Measurements from ENCODE around the gene COQ8A.
"Not testable (repeated sequence)": the region's sequence is repeated elsewhere in the genome, so short reads cannot be mapped to it uniquely, and the experiment has no call there.

COQ8A gene

DNA sequence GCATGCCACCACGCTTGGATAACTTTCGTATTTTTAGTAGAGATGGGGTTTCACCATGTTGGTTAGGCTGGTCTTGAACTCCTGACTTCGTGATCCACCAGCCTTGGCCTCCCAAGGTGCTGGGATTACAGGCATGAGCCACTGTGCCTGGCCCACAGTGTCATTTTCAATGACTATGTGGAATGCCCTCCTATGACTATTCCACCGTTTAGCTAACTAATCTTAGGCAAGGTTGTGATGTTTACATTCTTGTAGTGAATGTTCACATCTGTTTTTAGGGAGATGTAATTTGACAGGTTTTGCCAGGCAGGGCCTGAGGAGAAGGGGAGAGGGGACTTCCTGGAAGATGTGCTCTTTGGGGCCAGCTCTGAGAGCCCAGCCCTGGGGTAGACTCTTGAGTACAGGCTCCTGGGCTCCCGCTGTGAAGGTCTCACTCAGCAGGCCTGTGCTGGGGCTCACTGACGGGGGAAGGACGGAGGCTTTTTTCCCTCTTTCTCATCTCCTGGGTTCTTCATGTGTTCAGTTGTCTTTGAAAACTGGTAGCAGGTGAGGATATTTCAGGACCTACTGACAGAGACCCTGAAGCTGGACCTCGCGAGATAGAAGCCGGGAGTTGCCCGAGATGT is 13.2 kb downstream of the COQ8A start:
- Mint-ChIP-seq H3K9me3 (peaks cover 8% of the 10 kb centered on the region), H3K36me3 (ENCODE audit: low read depth) (peaks cover 11% of the 10 kb centered on the region), H3K27ac (no peak overlapping the region), H3K4me1 (peaks cover 12% of the 10 kb centered on the region), H3K27me3 (no peaks in the 10 kb centered on the region), H3K4me3 (no peak overlapping the region)
- ATAC-seq (no peak), DNase-seq (no peak)

DNA sequence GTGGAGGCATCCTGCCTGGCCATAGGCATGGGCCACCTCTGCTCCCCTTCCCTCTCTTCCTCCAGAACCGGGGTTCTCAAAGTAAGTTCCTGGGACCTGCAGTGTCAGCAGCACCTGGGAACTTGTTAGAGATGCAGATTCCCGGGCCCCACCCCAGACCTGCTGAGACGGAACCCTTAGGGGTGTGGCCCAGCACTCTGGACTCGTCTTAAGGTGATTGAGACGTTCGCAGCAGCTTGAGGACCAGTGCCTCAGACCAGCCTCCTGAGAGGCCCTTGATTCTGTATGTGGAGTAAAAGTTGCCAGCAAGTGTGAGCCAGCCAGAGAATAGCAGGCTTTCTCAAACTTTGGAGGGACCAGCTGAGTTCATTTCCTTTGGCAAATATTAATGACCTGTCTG is 14.2 kb downstream of the COQ8A start:
- Mint-ChIP-seq H3K9me3 (peaks cover 8% of the 10 kb centered on the region), H3K4me3 (no peak overlapping the region), H3K36me3 (ENCODE audit: low read depth) (peaks cover 9% of the 10 kb centered on the region), H3K4me1 (peaks cover 20% of the 10 kb centered on the region), H3K27me3 (no peaks in the 10 kb centered on the region), H3K27ac (no peak overlapping the region)
- ATAC-seq: no peak
- no peak for DNase-seq

DNA sequence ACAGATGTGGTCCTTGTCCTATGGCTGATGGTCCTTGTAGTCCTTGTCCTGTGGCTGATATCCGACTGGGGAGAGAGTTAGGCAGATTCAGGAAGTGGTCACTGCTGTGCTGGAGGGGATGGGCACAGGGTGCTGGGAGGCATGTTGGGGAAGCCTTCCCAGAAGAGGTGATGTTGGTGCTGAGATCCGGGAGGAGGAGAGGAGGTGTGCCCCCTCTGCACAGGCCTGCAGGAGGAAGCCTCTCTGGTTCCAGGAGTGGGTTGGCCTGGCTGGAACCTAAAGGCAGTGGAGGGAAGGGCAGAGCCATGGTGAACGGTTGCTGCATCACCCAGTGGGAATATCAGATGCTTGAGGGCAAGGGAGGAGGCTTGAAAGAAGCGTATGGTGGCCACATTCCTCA is 14.7 kb downstream of the COQ8A start:
- ATAC-seq (no peak), DNase-seq (no peak)
- Mint-ChIP-seq H3K4me3 (no peak overlapping the region), H3K36me3 (ENCODE audit: low read depth) (peaks cover 9% of the 10 kb centered on the region), H3K4me1 (peaks cover 23% of the 10 kb centered on the region), H3K27me3 (no peaks in the 10 kb centered on the region), H3K27ac (no peak overlapping the region), H3K9me3 (peaks cover 8% of the 10 kb centered on the region)

DNA sequence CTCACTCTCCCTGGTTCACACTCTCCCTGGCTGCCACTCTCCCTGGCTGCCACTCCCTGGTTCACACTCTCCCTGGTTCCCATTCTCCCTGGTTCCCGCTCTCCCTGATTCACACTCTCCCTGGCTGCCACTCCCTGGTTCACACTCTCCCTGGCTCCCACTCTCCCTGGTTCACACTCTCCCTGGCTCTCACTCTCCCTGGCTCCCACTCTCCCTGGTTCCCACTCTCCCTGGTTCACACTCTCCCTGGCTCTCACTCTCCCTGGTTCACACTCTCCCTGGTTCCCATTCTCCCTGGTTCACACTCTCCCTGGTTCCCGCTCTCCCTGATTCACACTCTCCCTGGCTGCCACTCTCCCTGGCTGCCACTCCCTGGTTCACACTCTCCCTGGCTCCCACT is 15.8 kb downstream of the COQ8A start:
- H3K27ac Mint-ChIP-seq; H3K9me3 Mint-ChIP-seq; H3K4me3 Mint-ChIP-seq; ATAC-seq; H3K27me3 Mint-ChIP-seq; DNase-seq; H3K36me3 Mint-ChIP-seq (ENCODE audit: low read depth): not testable (repeated sequence)
- peaks cover 25% of the 10 kb centered on the region for H3K4me1 Mint-ChIP-seq

DNA sequence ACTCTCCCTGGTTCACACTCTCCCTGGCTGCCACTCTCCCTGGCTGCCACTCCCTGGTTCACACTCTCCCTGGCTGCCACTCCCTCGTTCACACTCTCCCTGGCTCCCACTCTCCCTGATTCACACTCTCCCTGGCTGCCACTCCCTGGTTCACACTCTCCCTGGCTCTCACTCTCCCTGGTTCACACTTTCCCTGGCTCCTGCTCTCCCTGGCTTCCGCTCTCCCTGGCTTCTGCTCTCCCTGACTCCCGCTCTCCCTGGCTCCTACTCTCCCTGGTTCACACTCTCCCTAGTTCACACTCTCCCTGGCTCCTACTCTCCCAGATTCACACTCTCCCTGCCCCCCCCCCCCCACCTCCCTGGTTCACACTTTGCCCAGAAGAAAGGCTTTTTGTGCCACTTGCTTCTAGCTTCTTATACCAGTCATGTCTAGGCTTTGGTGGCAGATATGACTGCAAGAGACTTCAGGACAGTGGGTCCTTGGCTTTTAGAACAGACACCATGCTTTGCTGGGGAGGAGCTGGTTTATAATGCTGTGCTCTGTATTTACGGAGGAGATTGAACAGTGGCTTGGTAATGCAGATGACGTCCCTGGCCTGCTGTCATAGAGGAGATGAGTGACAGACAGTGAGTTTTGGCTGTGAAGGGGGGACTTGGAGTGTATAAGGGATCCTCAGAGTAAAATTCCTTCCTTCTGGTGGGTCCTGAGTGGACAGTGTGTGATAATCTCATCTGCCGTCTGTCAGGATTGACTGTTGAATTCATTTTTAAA is 17.0 kb downstream of the COQ8A start:
- ATAC-seq (no peak), DNase-seq (no peak)
- Mint-ChIP-seq H3K4me1 (peaks cover 32% of the 10 kb centered on the region), H3K36me3 (ENCODE audit: low read depth) (peaks cover 9% of the 10 kb centered on the region), H3K27me3 (no peaks in the 10 kb centered on the region), H3K4me3 (no peak overlapping the region), H3K9me3 (peaks cover 8% of the 10 kb centered on the region), H3K27ac (no peak overlapping the region)

DNA sequence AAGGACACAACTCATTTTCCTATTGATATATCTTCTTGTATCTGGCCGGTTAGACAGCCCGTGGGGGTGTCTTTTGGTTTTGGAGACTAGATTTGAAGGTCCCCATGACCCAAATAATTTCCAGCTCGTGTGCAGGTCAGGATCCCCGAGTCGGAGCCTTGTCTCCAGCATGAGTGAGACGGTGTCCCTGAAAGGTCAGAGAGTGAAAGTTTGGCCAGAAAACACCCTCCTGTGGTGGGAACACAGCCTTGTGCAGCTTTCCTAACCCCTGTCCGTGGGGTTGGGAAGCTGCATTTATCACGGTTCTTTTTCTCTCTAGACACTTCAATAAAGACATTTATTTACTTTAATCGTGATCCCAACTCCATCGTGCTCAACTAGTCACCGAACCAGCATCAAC is 17.6 kb downstream of the COQ8A start:
- no peak for ATAC-seq

DNA sequence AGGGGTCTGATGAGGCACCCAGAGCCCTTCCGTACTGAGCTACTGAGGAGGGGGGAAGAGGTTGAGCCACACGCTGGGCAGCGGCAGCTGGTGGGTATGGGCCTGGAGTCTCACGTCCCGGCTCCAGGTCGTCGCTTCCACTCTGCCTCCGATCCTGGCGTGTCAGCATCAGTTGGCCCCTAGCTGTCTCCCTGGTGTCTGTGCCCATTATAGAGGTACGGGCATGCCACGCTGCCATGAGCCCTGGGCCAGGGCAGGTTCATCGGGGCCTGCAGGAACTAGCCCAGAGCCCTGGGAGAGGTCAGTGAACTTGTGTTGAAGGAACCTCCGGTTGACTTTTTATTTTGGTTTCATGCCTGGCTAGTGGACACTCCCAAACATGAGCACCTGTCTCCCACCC is 18.2 kb downstream of the COQ8A start:
- Mint-ChIP-seq H3K4me1 (peaks cover 32% of the 10 kb centered on the region), H3K36me3 (ENCODE audit: low read depth) (peaks cover 9% of the 10 kb centered on the region), H3K9me3 (peaks cover 8% of the 10 kb centered on the region), H3K27me3 (no peaks in the 10 kb centered on the region), H3K4me3 (no peak overlapping the region), H3K27ac (no peak overlapping the region)
- DNase-seq: no peak
- no peak for ATAC-seq

More for the DNA sequence above, 17.6 kb downstream of the COQ8A start:
- no peak overlapping the region for H3K27ac Mint-ChIP-seq
- H3K27me3 Mint-ChIP-seq: no peaks in the 10 kb centered on the region
- H3K4me1 Mint-ChIP-seq: peaks cover 32% of the 10 kb centered on the region
- H3K9me3 Mint-ChIP-seq: peaks cover 8% of the 10 kb centered on the region
- H3K4me3 Mint-ChIP-seq: no peak overlapping the region
- peaks cover 9% of the 10 kb centered on the region for H3K36me3 Mint-ChIP-seq (ENCODE audit: low read depth)
- DNase-seq: no peak

DNA sequence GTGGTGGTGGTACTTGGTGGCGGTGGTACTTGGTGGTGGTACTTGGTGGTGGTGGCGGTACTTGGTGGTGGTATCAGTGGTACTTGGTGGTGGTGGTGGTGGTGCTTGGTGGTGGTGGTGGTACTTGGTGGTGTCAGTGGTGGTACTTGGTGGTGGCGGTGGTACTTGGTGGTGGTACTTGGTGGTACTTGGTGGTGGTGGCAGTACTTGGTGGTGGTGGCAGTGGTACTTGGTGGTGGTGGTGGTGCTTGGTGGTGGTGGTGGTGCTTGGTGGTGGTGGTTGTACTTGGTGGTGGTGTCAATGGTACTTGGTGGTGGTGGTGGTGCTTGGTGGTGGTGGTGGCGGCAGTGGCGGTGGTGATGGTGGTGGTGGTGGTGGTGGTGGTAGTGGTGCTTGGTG is 20.2 kb downstream of the COQ8A start:
- ATAC-seq (no peak), DNase-seq (no peak)
- peaks cover 29% of the 10 kb centered on the region for H3K4me1 Mint-ChIP-seq
- H3K4me3 Mint-ChIP-seq: no peak overlapping the region
- H3K27me3 Mint-ChIP-seq: no peaks in the 10 kb centered on the region
- peaks cover 4% of the 10 kb centered on the region for H3K9me3 Mint-ChIP-seq
- H3K27ac Mint-ChIP-seq: no peak overlapping the region
- H3K36me3 Mint-ChIP-seq (ENCODE audit: low read depth): peaks cover 3% of the 10 kb centered on the region

DNA sequence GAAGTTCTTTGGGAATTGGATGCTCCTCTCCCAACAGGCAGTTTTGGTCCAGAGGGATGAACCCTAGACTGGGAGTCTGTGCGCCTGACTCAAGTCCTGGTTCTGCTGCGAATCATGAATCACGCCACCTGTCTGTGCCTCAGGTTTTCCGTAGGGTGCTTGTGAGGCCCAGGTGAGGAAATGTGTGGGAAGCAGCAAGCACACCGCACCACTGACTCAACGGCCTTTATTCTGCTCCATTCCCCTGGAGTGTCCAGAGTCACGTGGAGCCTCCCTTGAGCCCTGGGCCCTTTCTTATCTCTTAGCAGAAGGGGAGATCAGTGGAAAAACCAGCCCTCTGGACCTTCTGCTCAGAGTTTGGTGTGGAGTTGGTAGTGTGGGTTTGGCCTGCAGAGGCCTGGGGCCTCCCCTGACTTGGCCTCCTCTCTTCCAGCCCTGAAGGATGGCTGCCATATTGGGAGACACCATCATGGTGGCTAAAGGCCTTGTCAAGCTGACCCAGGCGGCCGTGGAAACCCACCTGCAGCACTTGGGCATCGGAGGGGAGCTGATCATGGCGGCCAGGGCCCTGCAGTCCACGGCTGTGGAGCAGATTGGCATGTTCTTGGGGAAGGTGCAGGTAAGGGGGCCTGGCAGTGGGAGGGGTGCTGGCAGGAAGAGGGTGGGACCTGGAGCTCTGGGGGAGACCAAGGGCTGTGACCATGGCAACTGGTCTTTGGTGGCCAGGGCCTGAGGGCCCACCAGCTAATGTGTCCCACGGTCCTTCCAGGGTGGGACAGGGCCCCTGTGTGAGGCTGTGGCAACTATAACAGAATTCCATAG is 21.1 kb downstream of the COQ8A start:
- Mint-ChIP-seq H3K4me1 (peaks cover 29% of the 10 kb centered on the region), H3K36me3 (ENCODE audit: low read depth) (peaks cover 3% of the 10 kb centered on the region), H3K27ac (peak overlapping the region; percentile 42), H3K9me3 (peaks cover 4% of the 10 kb centered on the region), H3K4me3 (no peak overlapping the region), H3K27me3 (no peaks in the 10 kb centered on the region)
- DNase-seq: no peak
- ATAC-seq: peak; percentile 55

DNA sequence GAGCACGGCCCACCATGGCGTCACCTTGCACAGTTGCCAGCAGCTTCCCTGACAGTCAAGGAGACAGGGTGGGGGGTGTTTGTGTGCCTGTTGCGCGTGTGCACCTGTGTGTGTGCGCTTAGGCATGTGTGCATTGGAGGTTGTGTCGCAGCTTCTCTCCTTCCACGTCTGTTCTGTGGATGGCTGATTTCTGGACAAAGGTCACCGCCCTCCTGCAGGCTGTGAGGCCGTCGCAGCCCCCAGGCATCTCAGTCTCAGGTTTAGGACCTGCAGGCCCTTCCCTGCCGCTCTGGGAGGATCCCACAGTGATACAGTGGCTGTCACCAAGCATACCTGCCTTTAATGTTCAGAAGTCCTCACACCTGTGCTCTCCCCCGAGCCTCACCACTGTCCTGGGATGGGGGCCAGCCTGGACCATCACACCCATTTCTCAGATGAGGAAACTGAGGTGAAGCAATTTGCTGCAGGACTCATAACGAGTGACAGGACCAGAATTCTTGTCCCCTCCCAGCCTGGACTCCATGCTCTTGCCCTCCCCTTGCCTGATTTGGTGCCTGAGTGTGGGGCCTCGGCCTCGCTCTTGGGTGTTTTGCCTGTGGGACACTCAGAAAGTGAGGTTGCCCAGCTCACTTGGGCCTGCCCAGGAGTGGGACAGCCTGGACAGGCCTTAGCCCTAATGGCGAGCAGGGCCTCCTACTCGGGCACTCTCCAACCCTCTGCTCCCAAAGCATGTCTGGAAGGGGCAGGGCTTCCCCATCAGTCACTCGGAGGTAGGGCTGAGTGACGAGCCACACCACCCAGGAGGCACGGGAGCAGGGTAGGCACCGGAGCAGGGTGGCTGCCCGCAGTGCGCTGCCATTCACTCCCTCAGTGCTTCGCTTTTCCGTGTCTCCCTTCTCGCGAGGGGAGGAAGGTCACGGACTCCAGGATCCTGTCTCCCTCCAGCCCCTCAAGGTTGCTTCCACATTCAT is 22.6 kb downstream of the COQ8A start:
- no peak overlapping the region for H3K4me3 Mint-ChIP-seq
- DNase-seq (no peak), ATAC-seq (no peak)
- H3K36me3 Mint-ChIP-seq (ENCODE audit: low read depth): peaks cover 11% of the 10 kb centered on the region
- no peaks in the 10 kb centered on the region for H3K9me3 Mint-ChIP-seq
- no peak overlapping the region for H3K27ac Mint-ChIP-seq
- H3K27me3 Mint-ChIP-seq: no peaks in the 10 kb centered on the region
- peaks cover 33% of the 10 kb centered on the region for H3K4me1 Mint-ChIP-seq

DNA sequence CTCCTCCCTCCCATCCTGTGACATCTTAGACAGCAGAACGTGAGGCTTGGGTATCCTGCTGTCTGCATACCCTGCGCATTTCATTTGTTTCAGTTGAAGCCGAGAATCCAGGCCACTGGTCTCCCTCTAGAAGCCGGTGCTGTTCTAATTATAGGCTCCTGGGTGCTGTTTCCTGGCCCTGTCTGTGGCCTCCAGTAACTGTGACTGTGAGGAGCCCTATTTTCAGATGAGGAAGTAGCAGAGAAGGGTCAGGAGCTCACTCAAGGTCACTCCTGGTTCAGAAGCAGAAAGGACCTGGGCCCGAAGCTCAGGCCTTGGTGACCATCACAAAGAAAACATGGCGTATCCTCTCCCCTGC is 24.0 kb downstream of the COQ8A start:
- Mint-ChIP-seq H3K9me3 (no peaks in the 10 kb centered on the region), H3K36me3 (ENCODE audit: low read depth) (peaks cover 16% of the 10 kb centered on the region), H3K27ac (peak overlapping the region; percentile 29), H3K27me3 (no peaks in the 10 kb centered on the region), H3K4me1 (peaks cover 27% of the 10 kb centered on the region), H3K4me3 (no peak overlapping the region)
- ATAC-seq: no peak
- no peak for DNase-seq

DNA sequence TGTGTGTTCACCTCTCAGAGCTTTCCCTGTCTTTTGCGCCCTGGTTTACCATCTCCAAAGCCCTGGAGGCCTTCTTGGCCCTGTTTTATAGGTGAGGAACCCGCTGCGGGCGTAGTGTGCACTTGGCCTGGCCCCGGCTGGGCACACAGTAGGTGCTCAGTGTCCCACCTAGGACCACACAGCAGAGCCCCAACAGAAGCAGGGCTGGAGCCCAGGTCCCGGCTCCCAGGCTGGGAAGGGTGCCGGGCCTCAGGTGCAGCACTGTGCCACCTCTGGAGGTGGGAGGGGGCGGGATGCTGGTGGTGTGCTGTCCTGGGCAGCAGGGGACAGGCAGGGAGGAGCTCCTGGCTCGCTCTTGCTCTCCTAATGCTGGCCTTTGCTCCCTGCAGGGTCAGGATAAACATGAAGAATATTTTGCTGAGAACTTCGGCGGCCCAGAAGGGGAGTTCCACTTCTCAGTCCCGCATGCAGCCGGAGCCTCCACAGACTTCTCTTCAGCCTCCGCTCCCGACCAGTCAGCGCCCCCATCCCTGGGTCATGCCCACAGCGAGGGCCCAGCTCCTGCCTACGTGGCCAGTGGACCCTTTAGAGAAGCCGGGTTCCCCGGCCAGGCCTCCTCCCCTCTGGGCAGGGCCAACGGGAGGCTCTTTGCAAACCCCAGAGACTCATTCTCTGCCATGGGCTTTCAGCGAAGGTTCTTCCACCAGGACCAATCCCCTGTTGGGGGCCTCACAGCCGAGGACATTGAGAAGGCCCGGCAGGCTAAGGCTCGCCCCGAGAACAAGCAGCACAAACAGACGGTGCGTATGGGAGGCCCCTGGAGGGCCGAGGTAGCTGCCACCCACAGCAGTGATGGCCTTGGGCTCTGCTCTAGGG is 24.8 kb downstream of the COQ8A start:
- DNase-seq (no peak), ATAC-seq (no peak)
- H3K36me3 Mint-ChIP-seq (ENCODE audit: low read depth): peaks cover 23% of the 10 kb centered on the region
- H3K27ac Mint-ChIP-seq: no peak overlapping the region
- no peaks in the 10 kb centered on the region for H3K27me3 Mint-ChIP-seq
- H3K4me1 Mint-ChIP-seq: peaks cover 21% of the 10 kb centered on the region
- H3K4me3 Mint-ChIP-seq: no peak overlapping the region
- H3K9me3 Mint-ChIP-seq: no peaks in the 10 kb centered on the region

DNA sequence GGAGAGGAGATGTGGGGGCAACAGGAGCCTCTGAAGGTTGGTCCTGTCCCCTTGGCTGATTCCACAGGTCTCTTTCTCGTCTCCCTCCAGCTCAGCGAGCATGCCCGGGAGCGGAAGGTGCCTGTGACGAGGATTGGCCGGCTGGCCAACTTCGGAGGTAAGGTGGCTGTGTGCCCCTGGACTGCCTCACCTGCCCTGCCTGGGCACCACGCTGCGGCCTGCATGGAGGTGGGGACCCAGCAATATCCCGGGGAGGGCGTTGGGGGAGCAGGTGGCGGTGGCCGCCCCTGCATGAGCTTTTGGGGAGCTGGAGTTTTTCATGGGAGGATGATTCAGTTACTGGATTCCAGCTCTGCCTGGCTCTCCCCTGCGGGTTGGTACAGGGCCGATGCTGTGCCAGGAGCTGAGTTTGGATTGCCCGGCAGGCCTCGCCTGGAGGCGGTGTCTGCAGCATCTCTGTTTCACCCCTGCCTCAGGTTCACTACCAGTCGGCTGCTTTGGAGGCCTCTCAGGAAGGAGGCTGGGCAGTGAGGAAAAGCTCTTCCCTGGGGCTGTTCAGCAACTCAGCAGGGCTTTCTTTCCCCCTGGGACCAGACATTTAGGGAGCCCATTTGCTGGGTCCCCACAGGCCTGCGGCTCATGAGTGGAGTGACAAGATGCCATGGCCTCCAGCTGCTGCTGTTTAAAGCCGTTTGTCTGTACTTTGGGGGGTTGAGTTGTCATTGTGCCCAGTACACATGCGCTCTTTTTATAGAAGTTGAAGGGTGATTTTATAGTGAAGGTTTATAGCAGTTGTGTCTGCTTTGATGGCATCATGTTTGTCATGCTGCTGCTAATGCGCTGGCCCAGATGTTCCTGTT is 25.7 kb downstream of the COQ8A start:
- Mint-ChIP-seq H3K27me3 (no peaks in the 10 kb centered on the region), H3K36me3 (ENCODE audit: low read depth) (peaks cover 25% of the 10 kb centered on the region), H3K4me1 (peaks cover 17% of the 10 kb centered on the region), H3K9me3 (no peaks in the 10 kb centered on the region), H3K4me3 (no peak overlapping the region), H3K27ac (no peak overlapping the region)
- ATAC-seq (no peak), DNase-seq (no peak)
